Stomach (tissue), 4 donors: Measurements from ENCODE around the gene TTC7B.

Experiments
- EP300 ChIP-seq: sonication (generic); formaldehyde crosslinking; IDR thresholded peaks from one replicate; pipeline ENCODE4 v1.6.1; 2017; ENCODE audit warnings: antibody characterized with exemption
- POLR2AphosphoS5 ChIP-seq, 3 donors: sonication (generic); formaldehyde crosslinking; IDR thresholded peaks; one replicate each; pipeline ENCODE4 v1.6.1; 2016; ENCODE audit warnings: antibody characterized with exemption in 3 of 3
- TF ChIP-seq, protein P1 (sequence below), 7 experiments: fragments of 450-650 bp in 4 of 7; fragments of 200-600 bp in 3 of 7; sonication (generic) in 3 of 7; IDR thresholded peaks; one replicate each; pipeline ENCODE4 v1.5.1; 2016 to 2019; ENCODE audit warnings: antibody characterized with exemption in 7 of 7, control low read depth in 2 of 7, mild to moderate bottlenecking in 1 of 7

DNA sequence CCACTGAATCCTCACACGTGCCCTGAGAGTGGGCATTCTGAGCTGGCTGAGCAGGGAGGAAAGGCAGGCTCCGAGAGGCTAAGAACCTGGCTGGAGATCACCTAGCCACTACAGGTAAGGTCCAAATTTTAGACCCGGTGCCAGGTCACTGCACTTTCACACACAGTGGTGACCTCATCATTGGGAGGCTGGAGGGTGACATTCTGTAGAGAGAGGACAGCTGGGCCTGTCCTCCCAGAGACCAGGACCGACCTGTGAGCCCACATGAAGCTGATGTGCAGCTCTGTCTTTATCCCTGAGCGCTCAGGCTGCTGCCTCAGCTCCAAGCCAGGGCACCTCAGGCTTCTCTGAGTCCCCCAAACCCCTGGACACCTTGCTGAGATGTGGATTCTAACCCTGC is 4.1 kb downstream of the TTC7B start:
- TF ChIP-seq, protein P1, sequence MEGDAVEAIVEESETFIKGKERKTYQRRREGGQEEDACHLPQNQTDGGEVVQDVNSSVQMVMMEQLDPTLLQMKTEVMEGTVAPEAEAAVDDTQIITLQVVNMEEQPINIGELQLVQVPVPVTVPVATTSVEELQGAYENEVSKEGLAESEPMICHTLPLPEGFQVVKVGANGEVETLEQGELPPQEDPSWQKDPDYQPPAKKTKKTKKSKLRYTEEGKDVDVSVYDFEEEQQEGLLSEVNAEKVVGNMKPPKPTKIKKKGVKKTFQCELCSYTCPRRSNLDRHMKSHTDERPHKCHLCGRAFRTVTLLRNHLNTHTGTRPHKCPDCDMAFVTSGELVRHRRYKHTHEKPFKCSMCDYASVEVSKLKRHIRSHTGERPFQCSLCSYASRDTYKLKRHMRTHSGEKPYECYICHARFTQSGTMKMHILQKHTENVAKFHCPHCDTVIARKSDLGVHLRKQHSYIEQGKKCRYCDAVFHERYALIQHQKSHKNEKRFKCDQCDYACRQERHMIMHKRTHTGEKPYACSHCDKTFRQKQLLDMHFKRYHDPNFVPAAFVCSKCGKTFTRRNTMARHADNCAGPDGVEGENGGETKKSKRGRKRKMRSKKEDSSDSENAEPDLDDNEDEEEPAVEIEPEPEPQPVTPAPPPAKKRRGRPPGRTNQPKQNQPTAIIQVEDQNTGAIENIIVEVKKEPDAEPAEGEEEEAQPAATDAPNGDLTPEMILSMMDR (IDR thresholded peaks at IDR 0.05), result no peak
- TF ChIP-seq POLR2AphosphoS5 (IDR thresholded peaks at IDR 0.05), result no peak
- no peak for TF ChIP-seq EP300
